Measurements from ENCODE around the gene CHST11.

CHST11 gene

DNA sequence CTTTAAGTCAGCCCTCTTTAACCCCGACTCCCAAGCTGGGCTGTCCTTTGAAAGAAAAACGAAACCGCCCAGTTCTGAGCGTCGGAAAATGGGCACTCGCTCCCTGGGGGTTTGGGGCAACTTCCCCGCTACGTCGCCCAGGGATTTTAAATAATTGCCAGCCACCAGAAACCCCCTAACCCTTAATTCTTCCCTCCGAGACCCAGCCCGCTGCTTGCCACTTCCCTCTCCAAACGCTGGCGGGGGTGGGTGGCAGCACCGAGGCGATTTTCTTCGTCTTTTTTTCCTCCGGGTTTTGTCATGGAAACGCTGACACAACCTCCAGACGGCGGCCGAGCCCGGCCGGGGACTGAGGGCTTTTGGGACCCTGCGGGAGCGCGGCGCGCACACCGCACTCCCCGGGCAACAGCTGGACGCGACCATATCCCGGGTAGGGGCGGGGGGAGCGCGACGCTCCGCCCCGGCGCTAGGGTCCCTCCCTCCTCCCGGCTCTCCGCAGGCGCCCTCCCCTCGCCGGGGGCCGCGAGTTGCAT, at the start of gene CHST11:
TSS of gene CHST11 (plus strand) at position 532 of the 533 bp plus-strand sequence.
- peak; percentile 89 for DNase-seq (ENCODE audit: low read depth)

DNA sequence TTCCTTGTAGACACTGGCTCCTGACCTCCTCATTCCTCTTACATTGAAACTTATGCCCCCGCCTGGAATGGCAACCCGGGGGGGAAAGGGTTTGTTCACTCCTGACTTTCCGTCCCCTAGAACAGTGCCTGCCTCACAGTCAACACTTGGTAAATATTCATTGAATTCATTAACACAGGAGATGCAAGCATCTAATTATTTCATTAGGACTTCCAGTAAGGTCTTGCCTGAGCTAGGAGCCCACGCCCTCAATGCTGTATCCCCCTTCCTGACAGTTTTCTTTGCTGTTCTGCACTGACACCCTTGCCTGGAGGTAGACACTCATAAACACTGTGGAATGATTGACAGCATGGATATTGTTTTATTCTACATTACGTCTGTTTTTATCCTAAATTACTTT, 49.3 kb upstream of the CHST11 start:
- DNase-seq (ENCODE audit: low read depth), result no peak

- no peak for DNase-seq (ENCODE audit: low read depth)
Measured at GRCh38 chr12:104407922-104408321, 48.8 kb upstream of the CHST11 start.

GRCh38 chr12:104410326-104410725, 46.4 kb upstream of the CHST11 start:
- DNase-seq (ENCODE audit: low read depth), result no peak

DNA sequence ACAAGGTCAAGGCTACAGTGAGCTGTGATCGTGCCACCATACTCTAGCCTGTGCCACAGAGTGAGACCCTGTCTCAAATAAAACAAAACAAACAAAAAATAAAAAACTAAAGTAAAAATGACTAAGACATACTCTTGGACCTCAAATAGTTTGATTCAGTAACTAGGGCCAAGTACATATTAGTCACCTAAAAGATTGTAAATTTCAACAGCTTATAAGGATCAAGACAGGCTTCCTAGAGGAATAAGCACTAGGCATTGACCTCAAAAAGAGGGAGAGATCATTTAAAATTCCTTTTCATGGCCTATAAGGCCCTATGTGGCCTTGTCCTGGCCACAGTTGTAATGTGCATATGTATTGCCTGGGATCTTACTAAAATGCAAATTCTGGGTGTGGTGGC, 46.0 kb upstream of the CHST11 start:
- no peak for DNase-seq (ENCODE audit: low read depth)

GRCh38 chr12:104411826-104412641, 44.7 kb upstream of the CHST11 start:
- peak; percentile 31 for DNase-seq (ENCODE audit: low read depth)

DNA sequence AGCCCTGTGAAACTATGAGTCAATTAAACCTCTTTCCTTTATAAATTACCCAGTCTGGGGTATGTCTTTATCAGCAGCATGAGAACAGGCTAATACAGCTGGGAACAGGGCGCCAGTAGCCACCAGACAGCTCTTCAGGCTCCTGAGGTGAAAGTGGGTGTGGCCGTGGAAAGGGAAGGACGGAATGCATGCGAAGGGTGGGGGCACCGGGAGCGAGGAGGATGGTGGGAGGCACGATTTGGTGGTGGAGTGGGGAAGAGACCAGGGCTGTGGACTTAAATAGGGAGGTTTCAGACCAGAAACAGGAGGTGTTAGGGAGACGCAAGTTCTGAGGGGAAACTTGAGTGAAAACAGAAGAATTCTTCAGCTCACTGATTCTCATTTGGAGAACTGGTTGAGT, 44.1 kb upstream of the CHST11 start:
- DNase-seq (ENCODE audit: low read depth), result no peak

DNA sequence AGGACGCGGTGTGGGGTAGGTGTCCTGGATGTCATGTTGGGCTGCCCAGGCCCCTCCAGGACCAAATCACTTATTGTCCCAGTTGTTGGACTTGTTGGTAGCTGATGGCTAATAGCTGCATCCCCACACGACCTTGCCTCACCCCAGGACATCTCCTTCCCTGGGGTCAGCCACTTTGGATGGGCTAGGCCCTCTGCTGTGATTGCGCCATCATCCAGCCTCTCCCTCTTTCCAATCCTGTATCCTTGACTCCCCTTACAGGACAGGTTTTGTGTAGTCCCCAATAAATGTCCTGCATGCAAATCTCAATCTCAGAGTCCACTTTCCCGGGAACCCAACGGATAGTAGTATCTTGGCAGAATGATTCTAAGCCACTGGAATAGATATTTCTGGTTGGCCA, 43.4 kb upstream of the CHST11 start:
- no peak for DNase-seq (ENCODE audit: low read depth)

GRCh38 chr12:104414581-104415341, 42.0 kb upstream of the CHST11 start:
- DNase-seq (ENCODE audit: low read depth), result no peak

- no peak for DNase-seq (ENCODE audit: low read depth)
Measured at GRCh38 chr12:104415342-104415980, 41.3 kb upstream of the CHST11 start.

- DNase-seq (ENCODE audit: low read depth), result no peak
Measured at GRCh38 chr12:104416136-104416535, 40.6 kb upstream of the CHST11 start.

DNA sequence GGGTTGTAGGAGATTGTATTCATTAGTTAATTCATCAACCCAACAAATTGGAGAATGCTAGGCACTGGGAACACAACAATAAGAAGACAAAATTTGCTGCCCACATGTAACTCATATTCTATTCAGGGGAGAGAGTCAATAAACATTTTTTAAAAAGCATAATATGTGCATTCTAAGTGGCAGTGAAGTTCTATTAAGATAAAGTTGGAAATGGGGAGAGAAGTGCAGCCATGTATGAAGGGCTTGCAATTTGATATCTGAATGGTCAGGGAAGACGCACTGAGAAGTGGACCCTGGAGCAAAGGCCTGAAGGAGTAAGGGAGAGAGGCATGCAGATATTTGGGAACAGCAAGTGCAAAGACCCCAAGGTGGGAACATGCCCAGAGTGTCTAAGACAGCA, 40.2 kb upstream of the CHST11 start:
- no peak for DNase-seq (ENCODE audit: low read depth)

DNA sequence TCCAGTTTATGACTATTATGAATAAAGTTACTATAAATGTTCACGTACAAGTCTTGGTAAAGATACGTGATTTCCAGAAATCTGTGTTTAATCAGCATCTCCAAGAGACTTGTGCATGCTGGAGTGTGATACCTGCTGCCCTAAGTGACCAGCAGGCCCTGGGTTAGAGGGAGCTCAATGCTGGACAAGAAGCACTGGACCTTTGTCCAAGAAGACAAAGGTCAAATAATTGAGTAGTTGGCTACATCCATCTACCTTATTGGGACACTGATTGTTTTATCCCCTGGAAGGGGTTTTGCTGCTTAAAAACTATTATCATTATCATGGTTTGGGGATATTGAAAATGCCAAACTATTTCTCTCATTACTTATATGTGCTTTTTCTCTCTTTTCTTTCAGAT, 37.0 kb upstream of the CHST11 start:
- DNase-seq (ENCODE audit: low read depth), result no peak

GRCh38 chr12:104420868-104421267, 35.9 kb upstream of the CHST11 start:
- no peak for DNase-seq (ENCODE audit: low read depth)

DNA sequence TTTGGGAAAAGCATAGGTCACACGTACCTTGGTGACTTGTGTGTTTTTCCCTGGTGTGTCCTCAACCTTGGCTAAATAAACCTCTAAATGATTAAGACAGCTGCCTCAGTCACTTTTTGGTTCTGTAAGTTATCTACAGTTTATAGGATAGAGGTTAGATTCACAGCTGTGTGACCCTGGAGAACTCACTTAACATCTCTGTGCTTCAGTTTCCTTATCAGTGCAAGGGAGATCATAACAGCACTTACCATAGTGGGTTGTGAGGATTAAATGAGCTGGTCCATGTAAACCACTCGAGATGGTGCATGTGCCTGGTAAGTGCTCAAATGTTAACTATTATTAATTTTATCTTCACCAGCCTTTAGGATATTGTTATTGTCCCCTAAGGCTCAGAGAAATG, 35.4 kb upstream of the CHST11 start:
- DNase-seq (ENCODE audit: low read depth), result no peak

DNA sequence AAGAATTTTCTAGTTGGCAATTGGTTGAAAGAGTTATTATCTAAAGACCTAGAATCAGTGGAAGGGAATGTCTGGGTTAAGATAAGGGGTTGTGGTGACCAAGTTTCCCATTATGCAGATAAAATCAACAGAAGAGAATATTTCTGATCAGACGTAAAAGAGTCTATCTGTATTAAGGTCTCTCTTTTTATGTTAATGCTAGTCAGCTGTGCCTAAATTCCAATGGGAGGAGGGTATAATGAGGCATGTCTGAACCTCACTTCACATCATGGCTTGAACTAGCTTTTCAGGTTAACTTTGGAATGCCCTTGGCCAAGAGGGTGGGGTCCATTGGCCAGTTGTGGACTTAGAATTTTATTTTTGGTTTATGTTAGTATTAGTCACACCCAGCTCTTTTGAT, 34.3 kb upstream of the CHST11 start:
- DNase-seq (ENCODE audit: low read depth), result no peak

DNA sequence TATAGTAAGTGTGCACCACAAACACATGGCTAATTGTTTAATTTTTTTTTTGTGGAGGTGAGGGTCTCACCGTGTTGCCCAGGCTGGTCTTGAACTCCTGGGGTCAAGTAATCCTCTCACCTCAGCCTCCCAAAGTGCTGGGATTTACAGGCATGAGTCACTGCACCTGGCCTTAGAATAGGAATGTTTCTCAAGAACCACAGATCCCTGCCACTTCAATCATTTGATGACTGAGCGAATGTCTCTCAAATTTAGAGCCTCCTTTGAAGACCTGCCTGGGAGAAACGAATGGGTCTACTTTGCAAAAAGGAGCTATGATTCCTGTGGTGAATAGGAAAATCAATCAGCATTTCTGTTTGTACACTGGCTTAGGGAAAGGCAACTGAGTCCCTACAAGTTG, 33.5 kb upstream of the CHST11 start:
- DNase-seq (ENCODE audit: low read depth), result no peak

GRCh38 chr12:104423809-104424208, 32.9 kb upstream of the CHST11 start:
- DNase-seq (ENCODE audit: low read depth), result no peak

- DNase-seq (ENCODE audit: low read depth), result no peak
Measured at GRCh38 chr12:104424955-104425354, 31.8 kb upstream of the CHST11 start.

DNA sequence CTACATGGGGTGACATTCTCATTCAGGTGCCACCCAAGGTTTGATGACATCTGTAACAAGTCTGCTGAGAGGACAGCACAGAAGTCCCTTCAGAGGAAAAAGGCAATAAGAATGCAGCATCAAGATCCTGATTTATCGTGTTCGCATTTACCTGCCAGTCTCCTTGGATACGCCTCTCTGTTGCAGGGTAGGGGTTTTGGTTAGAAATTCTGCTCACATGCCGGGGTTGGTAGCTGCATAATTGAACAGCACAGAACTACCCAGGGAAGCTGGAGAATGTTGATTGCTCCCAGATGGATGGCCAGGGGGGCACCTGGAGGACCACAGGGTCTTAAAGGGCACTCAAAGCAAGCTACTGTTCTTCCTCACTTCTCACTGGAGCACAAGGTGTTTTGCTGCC, 31.1 kb upstream of the CHST11 start:
- no peak for DNase-seq (ENCODE audit: low read depth)

DNA sequence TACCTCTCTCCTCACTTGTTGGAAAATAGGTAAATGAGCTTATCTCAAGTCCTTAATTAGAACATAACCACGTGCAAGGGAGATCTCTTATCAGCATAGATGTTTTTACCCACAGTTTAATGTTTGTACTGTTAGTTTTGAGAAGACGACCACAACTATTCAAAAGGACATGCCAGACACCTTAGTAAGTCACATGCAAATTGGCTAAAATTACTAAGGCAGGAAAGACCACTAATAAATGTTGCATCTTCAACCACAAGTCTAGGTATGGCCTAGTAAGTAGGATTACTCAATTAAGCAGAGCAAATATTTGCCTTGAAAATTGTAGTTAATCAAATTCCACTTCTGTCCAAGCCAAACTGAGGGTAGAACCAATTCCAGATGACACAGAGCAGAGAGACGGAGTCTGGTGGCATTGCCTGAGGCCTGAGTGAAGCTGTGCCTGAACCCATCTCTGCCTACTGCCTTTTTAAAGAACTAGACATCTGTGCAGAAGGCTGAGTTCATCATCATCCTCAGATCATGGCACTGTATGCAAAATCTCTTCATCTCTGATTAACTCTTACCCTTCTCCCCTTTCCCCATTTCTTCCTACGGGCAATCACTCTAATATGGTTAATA, 29.7 kb upstream of the CHST11 start:
- peak; percentile 84 for DNase-seq (ENCODE audit: low read depth)

GRCh38 chr12:104427547-104427938, 29.2 kb upstream of the CHST11 start:
- DNase-seq (ENCODE audit: low read depth), result no peak
